Stomach (tissue), 4 donors: Measurements from ENCODE around the gene SLC2A10.

Experiments used
- POLR2A ChIP-seq, 4 donors: fragments of 450-650 bp; IDR thresholded peaks; one replicate each; pipeline ENCODE4 v1.6.1; 2016; ENCODE audit warnings: antibody characterized with exemption in 4 of 4, control low read depth in 2 of 4, mild to moderate bottlenecking in 1 of 4, moderate library complexity in 1 of 4
- POLR2AphosphoS5 ChIP-seq, 3 donors: sonication (generic); formaldehyde crosslinking; IDR thresholded peaks; one replicate each; pipeline ENCODE4 v1.6.1; 2016; ENCODE audit warnings: antibody characterized with exemption in 3 of 3
- TF ChIP-seq, protein P1 (sequence below), 7 experiments: fragments of 450-650 bp in 4 of 7; fragments of 200-600 bp in 3 of 7; sonication (generic) in 3 of 7; IDR thresholded peaks; one replicate each; pipeline ENCODE4 v1.5.1; 2016 to 2019; ENCODE audit warnings: antibody characterized with exemption in 7 of 7, control low read depth in 2 of 7, mild to moderate bottlenecking in 1 of 7

DNA sequence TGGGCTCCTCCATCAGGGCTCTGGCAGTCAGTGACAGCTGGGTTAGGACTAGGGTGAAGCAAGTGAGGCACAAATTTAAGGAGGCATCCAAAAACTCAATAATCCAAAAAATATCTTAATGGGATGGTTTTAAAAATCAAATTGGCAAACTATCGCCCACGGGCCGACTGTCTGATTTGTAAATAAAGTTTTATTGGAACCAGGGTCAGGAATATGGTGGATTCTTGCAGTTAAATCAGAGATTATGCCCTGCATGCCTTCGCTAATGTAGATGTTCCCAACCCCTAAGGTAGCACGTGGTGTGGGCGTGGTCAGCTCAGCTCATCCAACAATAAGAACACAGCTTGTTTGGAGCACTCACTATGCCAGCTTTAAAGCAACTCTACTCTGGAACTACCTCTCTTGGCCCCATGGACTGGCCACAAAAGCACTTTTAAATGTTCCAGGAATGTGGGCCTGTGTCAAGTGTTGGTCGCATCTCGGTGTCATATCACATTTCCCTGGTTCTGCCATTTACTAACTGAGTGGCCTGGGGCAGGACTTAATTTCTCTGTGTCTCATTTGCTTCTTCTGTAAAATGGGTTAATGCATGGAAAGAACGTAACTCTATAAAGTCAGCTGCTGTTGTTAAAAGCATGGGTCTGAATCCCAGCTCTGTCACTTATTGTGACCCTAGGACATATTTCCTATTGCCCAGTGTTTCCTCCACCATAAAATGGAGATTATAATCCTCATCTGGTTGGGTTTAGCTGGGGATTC lies 27.2 kb upstream of the SLC2A10 start:
- TF ChIP-seq, protein P1, sequence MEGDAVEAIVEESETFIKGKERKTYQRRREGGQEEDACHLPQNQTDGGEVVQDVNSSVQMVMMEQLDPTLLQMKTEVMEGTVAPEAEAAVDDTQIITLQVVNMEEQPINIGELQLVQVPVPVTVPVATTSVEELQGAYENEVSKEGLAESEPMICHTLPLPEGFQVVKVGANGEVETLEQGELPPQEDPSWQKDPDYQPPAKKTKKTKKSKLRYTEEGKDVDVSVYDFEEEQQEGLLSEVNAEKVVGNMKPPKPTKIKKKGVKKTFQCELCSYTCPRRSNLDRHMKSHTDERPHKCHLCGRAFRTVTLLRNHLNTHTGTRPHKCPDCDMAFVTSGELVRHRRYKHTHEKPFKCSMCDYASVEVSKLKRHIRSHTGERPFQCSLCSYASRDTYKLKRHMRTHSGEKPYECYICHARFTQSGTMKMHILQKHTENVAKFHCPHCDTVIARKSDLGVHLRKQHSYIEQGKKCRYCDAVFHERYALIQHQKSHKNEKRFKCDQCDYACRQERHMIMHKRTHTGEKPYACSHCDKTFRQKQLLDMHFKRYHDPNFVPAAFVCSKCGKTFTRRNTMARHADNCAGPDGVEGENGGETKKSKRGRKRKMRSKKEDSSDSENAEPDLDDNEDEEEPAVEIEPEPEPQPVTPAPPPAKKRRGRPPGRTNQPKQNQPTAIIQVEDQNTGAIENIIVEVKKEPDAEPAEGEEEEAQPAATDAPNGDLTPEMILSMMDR (IDR thresholded peaks at IDR 0.05) = no peak
- TF ChIP-seq POLR2AphosphoS5 (IDR thresholded peaks at IDR 0.05) (no peak), POLR2A (IDR thresholded peaks at IDR 0.05) (no peak)
